Measurements from ENCODE around the gene DDT. TPM values are rescaled to one million over a fixed set of nuclear protein-coding genes. Genes with fewer than 3 reads are reported as not detected.

DDT gene
- total RNA-seq, 1 experiment from 2014 or later, result 137 TPM

- intact Hi-C loops (cut with micrococcal nuclease; ENCODE audit: unreplicated experiment), result no loop called here
- Histone ChIP-seq H3K27me3 (ENCODE audit: control insufficient read depth, insufficient read depth, low read length) (no peaks in the 10 kb centered on the region), H3K4me1 (ENCODE audit: control insufficient read depth, insufficient read depth, low read length) (no peaks in the 10 kb centered on the region), H3K27ac (ENCODE audit: low read length) (no peak overlapping the region), H3K9me3 (ENCODE audit: control insufficient read depth, insufficient read depth, low read depth, low read length) (no peaks in the 10 kb centered on the region), H3K4me3 (ENCODE audit: low read depth in 2 of 2, low read length in 2 of 2) (no peak overlapping the region), H3K36me3 (ENCODE audit: control insufficient read depth, insufficient read depth, low read length) (no peaks in the 10 kb centered on the region)
- no TSS peak for BruUV-seq (replicated peaks)
- ChIA-PET CTCF (no interaction called here), POLR2A (interaction anchor here (0.6 kb wide), 1 partner anchor 118 kb away, joined by 10 read pairs; no protein-coding TSS in a partner anchor)
- TF ChIP-seq, protein P1, sequence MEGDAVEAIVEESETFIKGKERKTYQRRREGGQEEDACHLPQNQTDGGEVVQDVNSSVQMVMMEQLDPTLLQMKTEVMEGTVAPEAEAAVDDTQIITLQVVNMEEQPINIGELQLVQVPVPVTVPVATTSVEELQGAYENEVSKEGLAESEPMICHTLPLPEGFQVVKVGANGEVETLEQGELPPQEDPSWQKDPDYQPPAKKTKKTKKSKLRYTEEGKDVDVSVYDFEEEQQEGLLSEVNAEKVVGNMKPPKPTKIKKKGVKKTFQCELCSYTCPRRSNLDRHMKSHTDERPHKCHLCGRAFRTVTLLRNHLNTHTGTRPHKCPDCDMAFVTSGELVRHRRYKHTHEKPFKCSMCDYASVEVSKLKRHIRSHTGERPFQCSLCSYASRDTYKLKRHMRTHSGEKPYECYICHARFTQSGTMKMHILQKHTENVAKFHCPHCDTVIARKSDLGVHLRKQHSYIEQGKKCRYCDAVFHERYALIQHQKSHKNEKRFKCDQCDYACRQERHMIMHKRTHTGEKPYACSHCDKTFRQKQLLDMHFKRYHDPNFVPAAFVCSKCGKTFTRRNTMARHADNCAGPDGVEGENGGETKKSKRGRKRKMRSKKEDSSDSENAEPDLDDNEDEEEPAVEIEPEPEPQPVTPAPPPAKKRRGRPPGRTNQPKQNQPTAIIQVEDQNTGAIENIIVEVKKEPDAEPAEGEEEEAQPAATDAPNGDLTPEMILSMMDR (IDR thresholded peaks at IDR 0.05), result no peak
- TF ChIP-seq TCF7L2 (IDR thresholded peaks at IDR 0.05; ENCODE audit: low read depth, low read length) (no peak), POLR2AphosphoS5 (IDR thresholded peaks at IDR 0.05; ENCODE audit: low read depth, low read length) (no peak), SIN3A (IDR thresholded peaks at IDR 0.05; ENCODE audit: borderline replicate concordance, insufficient read depth, low read depth, low read length) (no peak)
- TF ChIP-seq, protein P2, sequence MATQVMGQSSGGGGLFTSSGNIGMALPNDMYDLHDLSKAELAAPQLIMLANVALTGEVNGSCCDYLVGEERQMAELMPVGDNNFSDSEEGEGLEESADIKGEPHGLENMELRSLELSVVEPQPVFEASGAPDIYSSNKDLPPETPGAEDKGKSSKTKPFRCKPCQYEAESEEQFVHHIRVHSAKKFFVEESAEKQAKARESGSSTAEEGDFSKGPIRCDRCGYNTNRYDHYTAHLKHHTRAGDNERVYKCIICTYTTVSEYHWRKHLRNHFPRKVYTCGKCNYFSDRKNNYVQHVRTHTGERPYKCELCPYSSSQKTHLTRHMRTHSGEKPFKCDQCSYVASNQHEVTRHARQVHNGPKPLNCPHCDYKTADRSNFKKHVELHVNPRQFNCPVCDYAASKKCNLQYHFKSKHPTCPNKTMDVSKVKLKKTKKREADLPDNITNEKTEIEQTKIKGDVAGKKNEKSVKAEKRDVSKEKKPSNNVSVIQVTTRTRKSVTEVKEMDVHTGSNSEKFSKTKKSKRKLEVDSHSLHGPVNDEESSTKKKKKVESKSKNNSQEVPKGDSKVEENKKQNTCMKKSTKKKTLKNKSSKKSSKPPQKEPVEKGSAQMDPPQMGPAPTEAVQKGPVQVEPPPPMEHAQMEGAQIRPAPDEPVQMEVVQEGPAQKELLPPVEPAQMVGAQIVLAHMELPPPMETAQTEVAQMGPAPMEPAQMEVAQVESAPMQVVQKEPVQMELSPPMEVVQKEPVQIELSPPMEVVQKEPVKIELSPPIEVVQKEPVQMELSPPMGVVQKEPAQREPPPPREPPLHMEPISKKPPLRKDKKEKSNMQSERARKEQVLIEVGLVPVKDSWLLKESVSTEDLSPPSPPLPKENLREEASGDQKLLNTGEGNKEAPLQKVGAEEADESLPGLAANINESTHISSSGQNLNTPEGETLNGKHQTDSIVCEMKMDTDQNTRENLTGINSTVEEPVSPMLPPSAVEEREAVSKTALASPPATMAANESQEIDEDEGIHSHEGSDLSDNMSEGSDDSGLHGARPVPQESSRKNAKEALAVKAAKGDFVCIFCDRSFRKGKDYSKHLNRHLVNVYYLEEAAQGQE (IDR thresholded peaks at IDR 0.05; ENCODE audit: insufficient read depth in 1 of 2, low read depth in 2 of 2, low read length in 1 of 2), result no peak
- in situ Hi-C loops (cut with HindIII; ENCODE audit: low pct_unique_long_range_greater_than_20kb, low sequenced_read_pairs), result no loop called here
- ATAC-seq (no peak), DNase-seq (ENCODE audit: low read depth, low spot score) (no peak)
Measured at GRCh38 chr22:24006207-24006913, 32.1 kb upstream of the DDT start.

GRCh38 chr22:24005201-24005600 lies 31.0 kb upstream of the DDT start, which contains the start of gene GSTT4:
Gene GSTT4 (minus strand): TSS chr22:24005453. CDS start chr22:24005356, 97 bp downstream.
- no TSS peak for BruUV-seq (replicated peaks)
- in situ Hi-C loops (cut with HindIII; ENCODE audit: low pct_unique_long_range_greater_than_20kb, low sequenced_read_pairs) (no loop called here), intact Hi-C loops (cut with micrococcal nuclease; ENCODE audit: unreplicated experiment) (no loop called here)
- H3K27me3 ChIP-seq (ENCODE audit: control insufficient read depth, insufficient read depth, low read length), result no peaks in the 10 kb centered on the region
- ATAC-seq (no peak), DNase-seq (ENCODE audit: low read depth, low spot score) (no peak)
- no peaks in the 10 kb centered on the region for H3K36me3 ChIP-seq (ENCODE audit: control insufficient read depth, insufficient read depth, low read length)
- ChIA-PET POLR2A (no interaction called here), CTCF (no interaction called here)
- no peaks in the 10 kb centered on the region for H3K4me1 ChIP-seq (ENCODE audit: control insufficient read depth, insufficient read depth, low read length)
- TF ChIP-seq, protein P1 (IDR thresholded peaks at IDR 0.05), result no peak
- TF ChIP-seq SIN3A (IDR thresholded peaks at IDR 0.05; ENCODE audit: borderline replicate concordance, insufficient read depth, low read depth, low read length) (no peak), TCF7L2 (IDR thresholded peaks at IDR 0.05; ENCODE audit: low read depth, low read length) (no peak), POLR2AphosphoS5 (IDR thresholded peaks at IDR 0.05; ENCODE audit: low read depth, low read length) (no peak)
- TF ChIP-seq, protein P2 (IDR thresholded peaks at IDR 0.05; ENCODE audit: insufficient read depth in 1 of 2, low read depth in 2 of 2, low read length in 1 of 2), result no peak
- no peak within 1 kb of the TSS for H3K27ac ChIP-seq (ENCODE audit: low read length)
- H3K4me3 ChIP-seq (ENCODE audit: low read depth in 2 of 2, low read length in 2 of 2), result no peak within 1 kb of the TSS
- no peaks in the 10 kb centered on the region for H3K9me3 ChIP-seq (ENCODE audit: control insufficient read depth, insufficient read depth, low read depth, low read length)
